Ectodermal cell (in vitro differentiated cells): ENCODE measurements around the gene GRM7.

ENCODE experiments used
- H3K27ac ChIP-seq: 2 replicates; pipeline ENCODE4 v1.7.0; 2013; ENCODE audit warnings: mild to moderate bottlenecking, low read depth, low read length; ENCODE audit not compliant: insufficient read depth, poor library complexity, severe bottlenecking
- H3K27me3 ChIP-seq: 2 replicates; pipeline ENCODE4 v1.7.0; 2013; ENCODE audit warnings: mild to moderate bottlenecking, low read length; ENCODE audit not compliant: insufficient read depth, control insufficient read depth, poor library complexity, severe bottlenecking
- H3K36me3 ChIP-seq: one replicate; pipeline ENCODE4 v1.7.0; 2013; ENCODE audit warnings: low read length; ENCODE audit not compliant: control insufficient read depth, insufficient read depth
- H3K4me1 ChIP-seq: one replicate; pipeline ENCODE4 v1.7.0; 2013; ENCODE audit warnings: low read length; ENCODE audit not compliant: control insufficient read depth, insufficient read depth
- H3K4me3 ChIP-seq: 2 replicates; pipeline ENCODE4 v1.7.0; 2013; ENCODE audit warnings: low read depth, low read length, control low read depth; ENCODE audit not compliant: insufficient read depth
- H3K9me3 ChIP-seq: 2 replicates; pipeline ENCODE4 v1.7.0; 2013; ENCODE audit warnings: mild to moderate bottlenecking, low read length, moderate library complexity; ENCODE audit not compliant: control insufficient read depth
- WGBS, 2 experiments: methylation state at CpG; one replicate each; pipeline ENCODE4 v1.1.7; 2013; ENCODE audit warnings: missing lambda C conversion rate in 2 of 2; 5-methylcytosine and 5-hydroxymethylcytosine counted together

The GRM7 gene

GRCh38 chr3:7086417-7086816, 225.5 kb downstream of the GRM7 start:
- Histone ChIP-seq H3K36me3 (no peaks in the 10 kb centered on the region), H3K9me3 (no peaks in the 10 kb centered on the region), H3K4me3 (no peak overlapping the region), H3K27ac (no peak overlapping the region), H3K27me3 (no peaks in the 10 kb centered on the region), H3K4me1 (no peaks in the 10 kb centered on the region)
- 85 to 89% methylated on average over 2 of the region's 2 CpGs for WGBS, 2 experiments

GRCh38 chr3:7095116-7095515, 234.2 kb downstream of the GRM7 start:
- Histone ChIP-seq H3K4me3 (no peak overlapping the region), H3K36me3 (no peaks in the 10 kb centered on the region), H3K9me3 (no peaks in the 10 kb centered on the region), H3K4me1 (no peaks in the 10 kb centered on the region), H3K27me3 (no peaks in the 10 kb centered on the region), H3K27ac (no peak overlapping the region)
- 88 to 100% methylated on average over 1 of the region's 1 CpG for WGBS, 2 experiments

- Histone ChIP-seq H3K4me1 (no peaks in the 10 kb centered on the region), H3K9me3 (no peaks in the 10 kb centered on the region), H3K36me3 (no peaks in the 10 kb centered on the region), H3K4me3 (no peak overlapping the region), H3K27me3 (no peaks in the 10 kb centered on the region), H3K27ac (no peak overlapping the region)
- WGBS, 2 experiments: 96 to 100% methylated on average over 1 of the region's 1 CpG
These were observed 239.2 kb downstream of the GRM7 start for GRCh38 chr3:7100136-7100535.

GRCh38 chr3:7106635-7107034, 245.7 kb downstream of the GRM7 start:
- H3K27me3 ChIP-seq: no peaks in the 10 kb centered on the region
- H3K4me1 ChIP-seq: no peaks in the 10 kb centered on the region
- H3K27ac ChIP-seq: no peak overlapping the region
- WGBS, 2 experiments: 83 to 95% methylated on average over 1 of the region's 1 CpG
- H3K4me3 ChIP-seq: no peak overlapping the region
- no peaks in the 10 kb centered on the region for H3K9me3 ChIP-seq
- no peaks in the 10 kb centered on the region for H3K36me3 ChIP-seq

- Histone ChIP-seq H3K36me3 (no peaks in the 10 kb centered on the region), H3K4me1 (no peaks in the 10 kb centered on the region), H3K4me3 (no peak overlapping the region), H3K9me3 (no peaks in the 10 kb centered on the region), H3K27me3 (no peaks in the 10 kb centered on the region), H3K27ac (no peak overlapping the region)
- 90 to 100% methylated on average over 1 of the region's 1 CpG for WGBS, 2 experiments
These were observed 251.7 kb downstream of the GRM7 start for GRCh38 chr3:7112523-7113056.

GRCh38 chr3:7144697-7145308, 283.9 kb downstream of the GRM7 start:
- H3K4me3 ChIP-seq: no peak overlapping the region
- H3K9me3 ChIP-seq: no peaks in the 10 kb centered on the region
- no peak overlapping the region for H3K27ac ChIP-seq
- H3K4me1 ChIP-seq: no peaks in the 10 kb centered on the region
- no peaks in the 10 kb centered on the region for H3K36me3 ChIP-seq
- 70 to 72% methylated on average over 8 of the region's 8 CpGs for WGBS, 2 experiments
- no peaks in the 10 kb centered on the region for H3K27me3 ChIP-seq

GRCh38 chr3:7146529-7146928, 285.6 kb downstream of the GRM7 start:
- Histone ChIP-seq H3K27me3 (no peaks in the 10 kb centered on the region), H3K4me3 (no peak overlapping the region), H3K4me1 (no peaks in the 10 kb centered on the region), H3K27ac (no peak overlapping the region), H3K36me3 (no peaks in the 10 kb centered on the region), H3K9me3 (no peaks in the 10 kb centered on the region)
- WGBS, 2 experiments: 91 to 99% methylated on average over 4 to 5 of the region's 5 CpGs

- Histone ChIP-seq H3K9me3 (no peaks in the 10 kb centered on the region), H3K4me3 (no peak overlapping the region), H3K4me1 (peaks cover 3% of the 10 kb centered on the region), H3K36me3 (no peaks in the 10 kb centered on the region), H3K27me3 (no peaks in the 10 kb centered on the region), H3K27ac (no peak overlapping the region)
- WGBS, 2 experiments: no CpG with 5 or more reads among the region's 2 CpGs
These were observed 297.6 kb downstream of the GRM7 start for GRCh38 chr3:7158516-7158915.

- peaks cover 3% of the 10 kb centered on the region for H3K4me1 ChIP-seq
- no peaks in the 10 kb centered on the region for H3K36me3 ChIP-seq
- H3K27me3 ChIP-seq: no peaks in the 10 kb centered on the region
- WGBS, 2 experiments: 88 to 100% methylated on average over 2 of the region's 2 CpGs
- H3K27ac ChIP-seq: no peak overlapping the region
- H3K9me3 ChIP-seq: no peaks in the 10 kb centered on the region
- no peak overlapping the region for H3K4me3 ChIP-seq
These were observed 299.8 kb downstream of the GRM7 start for GRCh38 chr3:7160689-7161088.

- H3K36me3 ChIP-seq: no peaks in the 10 kb centered on the region
- H3K9me3 ChIP-seq: no peaks in the 10 kb centered on the region
- no peaks in the 10 kb centered on the region for H3K4me1 ChIP-seq
- 91 to 93% methylated on average over 3 to 4 of the region's 4 CpGs for WGBS, 2 experiments
- no peak overlapping the region for H3K4me3 ChIP-seq
- no peaks in the 10 kb centered on the region for H3K27me3 ChIP-seq
- no peak overlapping the region for H3K27ac ChIP-seq
These were observed 305.5 kb downstream of the GRM7 start for GRCh38 chr3:7166460-7166859.

GRCh38 chr3:7171493-7171892, 310.6 kb downstream of the GRM7 start:
- no peak overlapping the region for H3K4me3 ChIP-seq
- no peaks in the 10 kb centered on the region for H3K36me3 ChIP-seq
- no peaks in the 10 kb centered on the region for H3K4me1 ChIP-seq
- no peak overlapping the region for H3K27ac ChIP-seq
- no peaks in the 10 kb centered on the region for H3K27me3 ChIP-seq
- no peaks in the 10 kb centered on the region for H3K9me3 ChIP-seq
- 92 to 95% methylated on average over 4 of the region's 4 CpGs for WGBS, 2 experiments
